T follicular helper cell (primary cell): ENCODE results near the gene AHCYL2.
"Not testable (repeated sequence)": the region's sequence is repeated elsewhere in the genome, so short reads cannot be mapped to it uniquely, and the experiment has no call there.

ENCODE experiments used
- DNase-seq: peaks from one replicate; pipeline ENCODE4 v3.0.0-alpha.2; 2020; ENCODE audit warnings: low read depth

AHCYL2 gene

GRCh38 chr7:129209067-129209926 is 15.5 kb upstream of the AHCYL2 start:
- DNase-seq = no peak

DNA sequence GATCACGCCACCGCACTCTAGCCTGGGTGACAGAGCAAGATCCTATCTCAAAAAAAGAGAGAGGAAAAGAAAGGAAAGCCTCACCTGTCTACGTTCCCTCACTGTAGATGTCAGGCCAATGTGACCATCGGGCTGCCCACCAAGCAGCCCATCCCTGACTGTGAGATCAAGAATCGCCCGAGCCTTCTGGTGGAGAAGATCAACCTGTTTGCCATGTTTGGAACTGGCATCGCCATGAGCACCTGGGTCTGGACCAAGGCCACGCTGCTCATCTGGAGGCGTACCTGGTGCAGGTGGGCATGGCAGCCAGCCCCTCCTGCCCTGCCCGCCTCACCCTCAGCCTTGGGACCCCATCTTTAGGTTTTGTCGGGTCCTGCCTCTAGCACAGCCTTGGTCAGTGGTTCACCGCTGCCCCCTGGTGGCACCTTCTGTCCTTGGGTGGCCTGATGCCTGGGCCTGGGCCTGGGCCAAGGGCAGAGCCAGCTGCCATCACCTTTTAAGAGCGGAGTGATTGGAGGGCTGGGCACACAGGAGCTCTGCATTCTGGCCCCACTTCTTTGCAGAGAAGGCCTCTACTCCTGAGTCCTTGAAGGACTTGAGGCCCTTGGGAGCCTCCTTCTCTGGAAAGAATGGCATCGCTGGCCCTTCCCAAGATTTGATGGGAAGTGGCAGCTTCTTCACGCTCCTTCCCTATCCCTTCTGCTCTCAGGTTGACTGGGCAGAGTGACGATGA is 14.4 kb upstream of the AHCYL2 start:
- peak; percentile 31 for DNase-seq

DNA sequence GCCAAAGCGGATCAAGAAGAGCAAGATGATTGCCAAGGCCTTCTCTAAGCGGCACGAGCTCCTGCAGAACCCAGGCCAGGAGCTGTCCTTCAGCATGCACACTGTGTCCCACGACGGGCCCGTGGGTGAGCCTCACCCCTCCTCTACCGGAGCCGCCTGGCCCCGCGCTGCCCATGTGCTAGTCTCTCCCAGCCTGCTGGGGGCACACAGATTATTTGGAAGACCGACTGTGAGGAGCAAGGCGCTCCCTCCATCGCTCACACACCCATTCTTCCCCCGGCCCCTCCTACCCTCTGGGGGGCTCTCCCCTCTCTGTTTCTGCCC is 13.9 kb upstream of the AHCYL2 start:
- DNase-seq = no peak

DNA sequence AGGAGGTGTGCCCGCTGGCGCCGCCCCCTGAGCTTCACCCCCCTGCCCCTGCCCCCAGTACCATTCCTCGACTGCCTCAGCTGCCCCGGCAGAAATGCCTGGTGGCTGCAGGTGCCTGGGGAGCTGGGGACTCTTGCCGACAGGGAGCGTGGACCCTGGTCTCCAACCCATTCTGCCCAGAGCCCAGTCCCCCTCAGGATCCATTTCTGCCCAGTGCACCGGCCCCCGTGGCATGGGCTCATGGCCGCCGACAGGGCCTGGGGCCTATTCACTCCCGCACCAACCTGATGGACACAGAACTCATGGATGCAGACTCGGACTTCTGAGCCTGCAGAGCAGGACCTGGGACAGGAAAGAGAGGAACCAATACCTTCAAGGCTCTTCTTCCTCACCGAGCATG is 12.7 kb upstream of the AHCYL2 start:
- no peak for DNase-seq

DNA sequence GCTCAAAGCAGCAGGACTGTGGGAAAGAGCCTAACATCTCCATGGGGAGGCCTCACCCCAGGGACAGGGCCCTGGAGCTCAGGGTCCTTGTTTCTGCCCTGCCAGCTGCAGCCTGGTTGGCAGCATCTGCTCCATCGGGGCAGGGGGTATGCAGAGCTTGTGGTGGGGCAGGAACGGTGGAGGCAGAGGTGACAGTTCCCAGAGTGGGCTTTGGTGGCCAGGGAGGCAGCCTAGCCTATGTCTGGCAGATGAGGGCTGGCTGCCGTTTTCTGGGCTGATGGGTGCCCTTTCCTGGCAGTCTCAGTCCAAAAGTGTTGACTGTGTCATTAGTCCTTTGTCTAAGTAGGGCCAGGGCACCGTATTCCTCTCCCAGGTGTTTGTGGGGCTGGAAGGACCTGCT is 12.2 kb upstream of the AHCYL2 start:
- DNase-seq = no peak

GRCh38 chr7:129213828-129214227 is 11.0 kb upstream of the AHCYL2 start:
- no peak for DNase-seq

- DNase-seq = not testable (repeated sequence)
Measured at GRCh38 chr7:129215691-129216090, 9.1 kb upstream of the AHCYL2 start.

- DNase-seq = not testable (repeated sequence)
Measured at GRCh38 chr7:129216101-129216715, 8.6 kb upstream of the AHCYL2 start.

GRCh38 chr7:129216821-129217416 is 7.9 kb upstream of the AHCYL2 start:
- not testable (repeated sequence) for DNase-seq

DNA sequence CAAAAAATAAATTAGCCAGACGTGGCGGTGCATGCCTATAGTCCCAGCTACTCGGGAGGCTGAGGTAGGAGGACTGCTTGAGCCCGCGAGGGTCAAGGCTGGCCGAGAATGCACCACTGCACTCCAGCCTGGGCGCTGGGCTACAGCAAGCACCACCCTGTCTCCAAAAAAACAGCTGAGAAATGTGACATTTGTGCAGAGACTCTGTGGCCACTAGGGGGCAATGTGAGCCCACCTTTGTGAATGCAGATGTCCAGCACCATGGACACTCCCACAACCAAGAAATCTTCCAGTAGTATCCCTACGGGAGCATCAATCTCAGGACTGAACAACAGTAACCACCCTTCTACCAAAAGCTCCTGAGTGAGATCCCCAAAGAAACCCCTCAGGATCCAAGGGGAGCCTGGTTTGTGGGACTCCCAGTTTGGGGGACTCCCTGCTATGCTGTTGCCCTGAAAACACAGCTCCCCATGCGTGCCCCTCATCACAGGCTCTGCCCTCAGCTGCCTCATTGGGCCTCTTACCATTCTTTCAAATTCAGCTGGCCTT is 6.2 kb upstream of the AHCYL2 start:
- DNase-seq = peak; percentile 69

DNA sequence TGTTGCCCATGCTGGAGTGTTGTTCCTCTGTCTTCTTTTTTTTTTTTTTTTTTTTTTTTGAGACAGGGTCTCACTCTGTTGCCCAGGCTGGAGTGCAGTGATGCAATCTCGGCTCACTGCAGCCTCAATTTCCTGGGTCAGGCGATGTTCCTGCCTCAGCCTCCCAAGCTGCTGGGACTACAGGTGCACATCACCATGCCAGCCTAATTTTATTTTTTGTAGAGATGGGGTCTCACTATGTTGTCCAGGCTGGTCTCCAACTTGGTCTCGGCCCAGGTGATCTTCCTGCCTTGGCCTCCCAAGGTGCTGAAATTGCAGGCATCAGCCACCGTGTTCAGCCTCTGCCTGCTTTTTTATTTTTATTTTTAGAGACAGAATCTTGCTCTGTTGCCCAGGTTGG is 5.7 kb upstream of the AHCYL2 start:
- DNase-seq = not testable (repeated sequence)

DNA sequence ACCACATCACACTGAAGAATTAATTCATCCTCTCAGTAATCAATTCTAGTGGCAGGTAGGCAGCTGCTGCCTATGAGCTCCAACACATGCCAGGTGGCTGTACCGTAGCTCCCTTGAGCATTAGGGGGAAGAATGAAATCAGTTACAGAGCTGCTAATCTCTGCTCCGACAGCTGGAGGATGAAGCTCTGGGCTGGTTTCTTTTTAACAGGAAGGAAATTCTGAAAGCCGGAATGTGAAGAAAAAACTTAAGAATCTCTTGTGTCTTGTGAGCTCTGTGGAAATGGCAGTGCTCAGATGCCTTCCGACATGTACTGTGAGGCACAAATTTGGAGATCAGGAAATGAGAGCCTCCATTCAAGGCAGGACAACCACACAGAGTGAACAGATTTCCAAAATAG is 2.8 kb upstream of the AHCYL2 start:
- DNase-seq = no peak

- DNase-seq = peak; percentile 43
Measured at GRCh38 chr7:129225206-129225930, 538 bp downstream of the AHCYL2 start.

GRCh38 chr7:129225931-129226572 is 1.2 kb downstream of the AHCYL2 start:
- no peak for DNase-seq

GRCh38 chr7:129227646-129228578 is 3.1 kb downstream of the AHCYL2 start:
- DNase-seq = no peak

DNA sequence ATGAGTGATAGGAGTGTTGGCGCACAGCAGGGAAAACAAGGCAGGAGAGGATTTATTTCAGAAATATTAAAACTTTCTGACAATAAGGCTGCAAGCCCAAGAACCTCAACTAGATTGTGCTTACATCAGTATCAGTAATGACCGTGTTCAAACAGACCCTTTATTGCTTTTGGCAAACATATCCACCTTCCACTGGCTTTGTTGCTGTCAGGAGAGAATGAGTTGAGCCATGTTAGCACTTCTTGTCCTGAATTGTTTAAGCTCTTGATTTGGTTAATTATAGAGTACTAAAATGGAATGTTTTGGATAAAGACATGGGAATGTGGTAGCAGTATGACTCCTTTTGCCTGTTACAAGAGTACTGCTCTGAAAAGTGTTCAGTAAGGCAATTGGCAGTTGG is 3.8 kb downstream of the AHCYL2 start:
- DNase-seq = no peak

- no peak for DNase-seq
Measured at GRCh38 chr7:129231666-129232065, 6.8 kb downstream of the AHCYL2 start.

DNA sequence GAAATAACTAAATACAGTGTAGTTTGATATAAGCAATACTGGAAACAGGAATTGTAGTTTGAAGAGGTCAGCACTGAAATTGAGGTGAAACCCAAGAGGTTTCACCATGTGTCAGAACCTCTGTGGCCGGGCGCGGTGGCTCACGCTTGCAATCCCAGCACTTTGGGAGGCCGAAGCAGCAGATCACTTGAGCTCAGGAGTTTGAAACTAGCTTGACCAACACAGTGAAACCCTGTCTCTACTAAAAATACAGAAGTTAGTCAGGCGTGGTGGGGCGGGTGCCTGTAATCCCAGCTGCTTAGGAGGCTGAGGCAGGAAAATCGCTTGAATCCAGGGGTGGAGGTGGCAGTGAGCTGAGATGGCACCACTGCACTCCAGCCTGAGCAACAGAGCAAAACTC is 13.7 kb downstream of the AHCYL2 start:
- no peak for DNase-seq

DNA sequence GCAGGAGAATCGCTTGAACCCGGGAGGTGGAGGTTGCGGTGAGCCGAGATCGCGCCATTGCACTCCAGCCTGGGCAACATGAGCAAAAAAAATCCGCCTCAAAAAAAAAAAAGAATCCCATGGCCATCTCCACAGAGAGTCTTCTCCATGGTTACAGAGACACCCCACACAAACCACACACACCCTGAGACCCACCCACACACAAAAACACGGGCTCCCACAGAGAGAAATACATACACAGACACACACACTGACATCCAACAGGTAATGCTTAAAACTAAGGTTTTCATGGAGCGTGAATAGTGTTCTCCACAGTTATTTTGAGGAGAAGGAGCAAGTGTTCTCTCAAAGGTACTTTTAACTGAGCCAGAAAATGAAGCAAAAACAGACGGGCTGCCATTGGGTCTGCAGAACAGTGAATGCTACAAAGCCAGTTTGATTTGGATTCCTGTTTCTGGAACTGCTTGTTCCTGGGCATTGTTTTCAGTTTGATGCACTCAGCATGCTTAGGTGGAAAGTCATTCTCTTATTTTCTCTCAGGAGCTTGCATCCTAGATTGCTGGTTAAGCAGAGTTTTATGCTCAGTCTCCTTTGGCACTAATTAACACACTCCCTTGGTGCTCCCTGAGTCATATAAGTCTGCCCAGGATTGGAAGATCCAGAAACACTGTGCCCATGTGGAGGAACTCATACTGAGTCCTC is 15.4 kb downstream of the AHCYL2 start:
- DNase-seq = no peak
